Colonic mucosa (tissue), 4 donors: ENCODE data around the gene PTGIS. TPM values are rescaled to one million over a fixed set of nuclear protein-coding genes. Genes with fewer than 3 reads are reported as not detected.

Experiments used
- DNase-seq: peaks from one replicate; pipeline ENCODE4 v3.0.0-alpha.2; 2020
- H3K27ac ChIP-seq: fragments of 200-600 bp; one replicate; pipeline ENCODE4 v1.8.0; 2021
- H3K27me3 ChIP-seq: fragments of 200-600 bp; one replicate; pipeline ENCODE4 v1.8.0; 2021
- H3K36me3 ChIP-seq: fragments of 200-600 bp; one replicate; pipeline ENCODE4 v1.8.0; 2021
- H3K4me1 ChIP-seq: fragments of 200-600 bp; one replicate; pipeline ENCODE4 v1.8.0; 2021; ENCODE audit warnings: mild to moderate bottlenecking
- H3K4me3 ChIP-seq: fragments of 200-600 bp; one replicate; pipeline ENCODE4 v1.8.0; 2021
- H3K9ac ChIP-seq, 2 donors: one replicate each; pipeline ENCODE4 v1.7.0; 2013; ENCODE audit warnings: control low read depth in 2 of 2, low read depth in 2 of 2, low read length in 2 of 2
- H3K9me3 ChIP-seq: fragments of 200-600 bp; one replicate; pipeline ENCODE4 v1.8.0; 2021
- CTCF ChIP-seq: fragments of 200-600 bp; IDR thresholded peaks from one replicate; pipeline ENCODE4 v1.8.0; 2022; ENCODE audit warnings: antibody characterized with exemption, mild to moderate bottlenecking
- intact Hi-C: fragments of 100-400 bp; cut with DNase I; formaldehyde crosslinking; loops from one replicate; pipeline ENCODE4 v1.14.1; 2022
- total RNA-seq, 2 donors: library from RNA; stranded (reverse); fragmentation: NEBNext Ultra II Directional in 1 of 2; extraction: Animal tissue kit (Norgen Biotek cat#: 25700) in 1 of 2; gene quantifications; one replicate each; pipeline ENCODE4 v1.2.1, GENCODE V29; 2021
- donor health status: healthy.
- donor health status: DM: no; HTN: no; CAD: no.
- donor health status: DM: no; HTN: no; CAD: no.

PTGIS gene
- total RNA-seq, 2 donors from 2014 or later = 0.94 to 8.0 TPM

GRCh38 chr20:49501917-49502316, 66.0 kb downstream of the PTGIS start:
- intact Hi-C loops = no loop called here
- Histone ChIP-seq H3K4me3 (no peak overlapping the region), H3K9ac (no peak overlapping the region), H3K9me3 (no peaks in the 10 kb centered on the region), H3K27me3 (peaks cover 4% of the 10 kb centered on the region), H3K36me3 (no peaks in the 10 kb centered on the region), H3K4me1 (no peaks in the 10 kb centered on the region), H3K27ac (no peak overlapping the region)
- no peak for TF ChIP-seq CTCF
- DNase-seq = no peak

- Histone ChIP-seq H3K36me3 (no peaks in the 10 kb centered on the region), H3K4me1 (no peaks in the 10 kb centered on the region), H3K4me3 (no peak overlapping the region), H3K9ac (no peak overlapping the region), H3K27me3 (no peaks in the 10 kb centered on the region), H3K9me3 (no peaks in the 10 kb centered on the region), H3K27ac (no peak overlapping the region)
- no peak for TF ChIP-seq CTCF
- no peak for DNase-seq
- intact Hi-C loops = no loop called here
These were observed 70.6 kb downstream of the PTGIS start for GRCh38 chr20:49497398-49497669.

GRCh38 chr20:49496553-49497397, 71.2 kb downstream of the PTGIS start:
- Histone ChIP-seq H3K27me3 (no peaks in the 10 kb centered on the region), H3K4me3 (no peak overlapping the region), H3K36me3 (no peaks in the 10 kb centered on the region), H3K27ac (no peak overlapping the region), H3K9ac (no peak overlapping the region), H3K4me1 (no peaks in the 10 kb centered on the region), H3K9me3 (no peaks in the 10 kb centered on the region)
- DNase-seq = no peak
- intact Hi-C loops = no loop called here
- TF ChIP-seq CTCF = no peak

GRCh38 chr20:49496043-49496442, 71.9 kb downstream of the PTGIS start:
- Histone ChIP-seq H3K9ac (no peak overlapping the region), H3K27ac (no peak overlapping the region), H3K4me1 (no peaks in the 10 kb centered on the region), H3K9me3 (no peaks in the 10 kb centered on the region), H3K36me3 (no peaks in the 10 kb centered on the region), H3K27me3 (no peaks in the 10 kb centered on the region), H3K4me3 (no peak overlapping the region)
- intact Hi-C loops = no loop called here
- no peak for TF ChIP-seq CTCF
- DNase-seq = no peak

- H3K36me3 ChIP-seq = no peaks in the 10 kb centered on the region
- no peak for DNase-seq
- H3K9me3 ChIP-seq = no peaks in the 10 kb centered on the region
- no peak overlapping the region for H3K4me3 ChIP-seq
- TF ChIP-seq CTCF = no peak
- no peak overlapping the region for H3K27ac ChIP-seq
- intact Hi-C loops = no loop called here
- H3K27me3 ChIP-seq = no peaks in the 10 kb centered on the region
- H3K9ac ChIP-seq = no peak overlapping the region
- no peaks in the 10 kb centered on the region for H3K4me1 ChIP-seq
These were observed 77.2 kb downstream of the PTGIS start for GRCh38 chr20:49490689-49491088.
